H1 (cell line): ENCODE data around the gene NRXN3. TPM values are rescaled to one million over a fixed set of nuclear protein-coding genes. Genes with fewer than 3 reads are reported as not detected.

Experiments
- ASH2L ChIP-seq: fragments of 200-600, 300-600 bp; sonication (generic); IDR thresholded peaks from one replicate; pipeline ENCODE4 v1.7.1; 2017; ENCODE audit warnings: low read length
- TBP ChIP-seq: IDR thresholded peaks from 2 replicates; pipeline ENCODE4 v1.6.1; 2011; ENCODE audit warnings: low read depth, low read length, improper control_type of control experiment
- polyA plus RNA-seq, 7 experiments: library from polyadenylated mRNA; depleted of rRNA in 3 of 7; stranded (reverse) in 5 of 7; unstranded in 2 of 7; fragments of >200 nt in 5 of 7; fragments of 200-250 nt in 2 of 7; gene quantifications; 1 replicate in 5 of 7; 2 replicates in 1 of 7; 4 replicates in 1 of 7; pipeline versions ENCODE4 v1.2.1 to v1.2.3, GENCODE V29; 2011 to 2013; ENCODE audit warnings: missing spikeins in 2 of 7, mixed read lengths in 2 of 7
- total RNA-seq: library from RNA; stranded (reverse); fragmentation: NEBNext Ultra II Directional; extraction: Animal tissue kit (Norgen Biotek cat#: 25700); gene quantifications from 2 replicates; pipeline ENCODE4 v1.2.1, GENCODE V29; 2021
- TF ChIP-seq, protein P1 (sequence below): IDR thresholded peaks from 2 replicates; pipeline ENCODE4 v1.6.1; 2012; ENCODE audit warnings: inconsistent platforms

Gene NRXN3
- total and polyA plus RNA-seq, 2 of the 8 experiments (the other 6 are each of a cell fraction or from before 2014, with no cell fraction given): 2.6 to 4.1 TPM

- TF ChIP-seq, protein P1, sequence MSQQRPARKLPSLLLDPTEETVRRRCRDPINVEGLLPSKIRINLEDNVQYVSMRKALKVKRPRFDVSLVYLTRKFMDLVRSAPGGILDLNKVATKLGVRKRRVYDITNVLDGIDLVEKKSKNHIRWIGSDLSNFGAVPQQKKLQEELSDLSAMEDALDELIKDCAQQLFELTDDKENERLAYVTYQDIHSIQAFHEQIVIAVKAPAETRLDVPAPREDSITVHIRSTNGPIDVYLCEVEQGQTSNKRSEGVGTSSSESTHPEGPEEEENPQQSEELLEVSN: peak; percentile 67
- TF ChIP-seq TBP: peak; percentile 74
- peak; percentile 68 for TF ChIP-seq ASH2L
- TF ChIP-seq, all 59 proteins: peak for 10
Measured at GRCh38 chr14:78170203-78170602, at the start of gene NRXN3 (continued).
